Measurements from ENCODE around the gene RNF39. TPM values are rescaled to one million over a fixed set of nuclear protein-coding genes. Genes with fewer than 3 reads are reported as not detected.
A peak's percentile ranks its signal among the peaks of the same experiment; 100 is the strongest.

RNF39 gene
- total and polyA plus RNA-seq, 2 of the 13 experiments (the other 11 are each of a cell fraction or from before 2014, with no cell fraction given), result 0.13 to 1.8 TPM

DNA sequence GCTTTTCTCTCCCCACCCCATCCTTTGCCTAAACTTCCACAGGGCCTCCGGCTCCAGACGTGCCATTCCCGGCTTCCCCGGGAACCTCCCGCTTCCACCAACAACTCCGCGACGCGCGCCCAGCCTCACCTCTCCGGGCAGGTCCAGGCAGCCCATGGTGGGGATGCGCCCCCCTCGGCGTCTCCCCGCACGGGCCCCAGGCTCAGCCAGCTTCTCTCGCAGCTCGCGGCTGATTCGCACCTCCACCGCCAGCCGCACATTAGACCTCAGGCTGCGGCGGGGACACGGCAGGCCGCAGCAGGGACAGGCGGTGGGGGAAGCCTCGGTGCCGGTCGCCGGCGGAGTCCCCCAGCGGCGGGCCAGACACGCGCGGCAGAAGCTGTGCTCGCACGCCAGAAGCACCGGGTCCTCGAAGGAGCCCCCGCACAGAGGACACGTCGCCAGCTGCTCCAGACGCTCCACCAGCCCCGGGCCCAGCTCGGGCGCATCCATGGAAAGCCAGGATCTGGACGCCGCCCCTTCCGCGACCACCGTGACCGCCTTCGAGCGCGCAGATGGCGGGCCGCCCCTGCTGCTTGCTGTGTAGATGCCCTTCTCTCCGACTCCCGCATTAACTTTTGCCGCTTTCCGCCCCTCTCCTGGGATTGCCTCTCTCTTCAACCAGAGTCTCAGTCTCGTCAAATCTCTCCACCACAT lies at the start of gene RNF39 (continued):
- TF ChIP-seq, protein P1, sequence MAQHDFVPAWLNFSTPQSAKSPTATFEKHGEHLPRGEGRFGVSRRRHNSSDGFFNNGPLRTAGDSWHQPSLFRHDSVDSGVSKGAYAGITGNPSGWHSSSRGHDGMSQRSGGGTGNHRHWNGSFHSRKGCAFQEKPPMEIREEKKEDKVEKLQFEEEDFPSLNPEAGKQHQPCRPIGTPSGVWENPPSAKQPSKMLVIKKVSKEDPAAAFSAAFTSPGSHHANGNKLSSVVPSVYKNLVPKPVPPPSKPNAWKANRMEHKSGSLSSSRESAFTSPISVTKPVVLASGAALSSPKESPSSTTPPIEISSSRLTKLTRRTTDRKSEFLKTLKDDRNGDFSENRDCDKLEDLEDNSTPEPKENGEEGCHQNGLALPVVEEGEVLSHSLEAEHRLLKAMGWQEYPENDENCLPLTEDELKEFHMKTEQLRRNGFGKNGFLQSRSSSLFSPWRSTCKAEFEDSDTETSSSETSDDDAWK (CRISPR knock-in tag; IDR thresholded peaks at IDR 0.05), result no peak
- 0 out of 2 replicates have a peak, but pooled peaks have one; percentile 15 for TF ChIP-seq ZFP62 (CRISPR knock-in tag; IDR thresholded peaks at IDR 0.05)
- TF ChIP-seq ZFY (CRISPR knock-in tag; IDR thresholded peaks at IDR 0.05), result peak; percentile 63
- peak; percentile 35; the same call in 1 of the 2 replicates for TF ChIP-seq TBX2 (CRISPR knock-in tag; IDR thresholded peaks at IDR 0.05; ENCODE audit: borderline replicate concordance)
- TF ChIP-seq ZNF30 (CRISPR knock-in tag; IDR thresholded peaks at IDR 0.05), result 0 out of 2 replicates have a peak, but pooled peaks have one; percentile 78
- TF ChIP-seq ZNF629 (CRISPR knock-in tag; conservative IDR thresholded peaks at IDR 0.05), result no peak
- peak; percentile 76; the same call in 1 of the 2 replicates for TF ChIP-seq HES4 (CRISPR knock-in tag; IDR thresholded peaks at IDR 0.05; ENCODE audit: borderline replicate concordance)
- TF ChIP-seq ZBTB40 (IDR thresholded peaks at IDR 0.05), result no peak
- TF ChIP-seq ZBTB40 (CRISPR knock-in tag; IDR thresholded peaks at IDR 0.05), result peak; percentile 79
- TF ChIP-seq, protein P2, sequence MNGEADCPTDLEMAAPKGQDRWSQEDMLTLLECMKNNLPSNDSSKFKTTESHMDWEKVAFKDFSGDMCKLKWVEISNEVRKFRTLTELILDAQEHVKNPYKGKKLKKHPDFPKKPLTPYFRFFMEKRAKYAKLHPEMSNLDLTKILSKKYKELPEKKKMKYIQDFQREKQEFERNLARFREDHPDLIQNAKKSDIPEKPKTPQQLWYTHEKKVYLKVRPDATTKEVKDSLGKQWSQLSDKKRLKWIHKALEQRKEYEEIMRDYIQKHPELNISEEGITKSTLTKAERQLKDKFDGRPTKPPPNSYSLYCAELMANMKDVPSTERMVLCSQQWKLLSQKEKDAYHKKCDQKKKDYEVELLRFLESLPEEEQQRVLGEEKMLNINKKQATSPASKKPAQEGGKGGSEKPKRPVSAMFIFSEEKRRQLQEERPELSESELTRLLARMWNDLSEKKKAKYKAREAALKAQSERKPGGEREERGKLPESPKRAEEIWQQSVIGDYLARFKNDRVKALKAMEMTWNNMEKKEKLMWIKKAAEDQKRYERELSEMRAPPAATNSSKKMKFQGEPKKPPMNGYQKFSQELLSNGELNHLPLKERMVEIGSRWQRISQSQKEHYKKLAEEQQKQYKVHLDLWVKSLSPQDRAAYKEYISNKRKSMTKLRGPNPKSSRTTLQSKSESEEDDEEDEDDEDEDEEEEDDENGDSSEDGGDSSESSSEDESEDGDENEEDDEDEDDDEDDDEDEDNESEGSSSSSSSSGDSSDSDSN (CRISPR knock-in tag; IDR thresholded peaks at IDR 0.05), result peak; percentile 88
- TF ChIP-seq PHF20 (CRISPR knock-in tag; IDR thresholded peaks at IDR 0.05), result peak; percentile 22; the same call in 1 of the 2 replicates
- 0 out of 2 replicates have a peak, but pooled peaks have one; percentile 60 for TF ChIP-seq ZNF709 (CRISPR knock-in tag; IDR thresholded peaks at IDR 0.05)
- TF ChIP-seq ZBTB38 (CRISPR knock-in tag; IDR thresholded peaks at IDR 0.05), result no peak
- no peak for TF ChIP-seq RFXANK (CRISPR knock-in tag; IDR thresholded peaks at IDR 0.05)
- peak; percentile 85; the same call in 1 of the 2 replicates for TF ChIP-seq ZNF83 (CRISPR knock-in tag; IDR thresholded peaks at IDR 0.05; ENCODE audit: borderline replicate concordance)
- no peak for TF ChIP-seq TRIM24 (CRISPR knock-in tag; IDR thresholded peaks at IDR 0.05)

Data from HepG2 (cell line).